Loucy (cell line): ENCODE measurements around the gene RTL10.

ENCODE experiments used
- H2AFZ ChIP-seq: fragments of 200-600 bp; sonication (generic); 2 replicates; pipeline ENCODE4 v1.6.0; 2016; ENCODE audit warnings: antibody characterized with exemption, mild to moderate bottlenecking, low read length, moderate library complexity
- H3F3A ChIP-seq: fragments of 200-600 bp; 2 replicates; pipeline ENCODE4 v1.6.0; 2016; ENCODE audit warnings: antibody characterized with exemption, low read depth, mild to moderate bottlenecking
- H3K27me3 ChIP-seq: fragments of 200-600 bp; sonication (generic); 2 replicates; pipeline ENCODE4 v1.6.1; 2014; ENCODE audit warnings: low read length, mild to moderate bottlenecking; ENCODE audit not compliant: insufficient read depth, poor library complexity, severe bottlenecking
- H3K36me3 ChIP-seq: fragments of 200-600 bp; sonication (generic); 2 replicates; pipeline ENCODE4 v1.6.1; 2016; ENCODE audit warnings: low read length; ENCODE audit not compliant: insufficient read depth
- H3K4me1 ChIP-seq: fragments of 200-600 bp; sonication (generic); 2 replicates; pipeline ENCODE4 v1.5.1; 2014; ENCODE audit warnings: low read length, mild to moderate bottlenecking; ENCODE audit not compliant: insufficient read depth, poor library complexity, severe bottlenecking
- H3K4me2 ChIP-seq: fragments of 200-600 bp; sonication (generic); 2 replicates; pipeline ENCODE4 v1.6.0; 2014; ENCODE audit warnings: antibody characterized with exemption, low read length, low read depth, mild to moderate bottlenecking; ENCODE audit not compliant: poor library complexity, severe bottlenecking
- H3K4me3 ChIP-seq: fragments of 200-600 bp; sonication (generic); 2 replicates; pipeline ENCODE4 v1.5.1; 2014; ENCODE audit warnings: low read length, mild to moderate bottlenecking, mixed read lengths; ENCODE audit not compliant: poor library complexity, severe bottlenecking
- H3K79me2 ChIP-seq: fragments of 200-600 bp; sonication (generic); 2 replicates; pipeline ENCODE4 v1.6.1; 2014; ENCODE audit warnings: low read length; ENCODE audit not compliant: insufficient read depth
- H3K9ac ChIP-seq: fragments of 200-600 bp; sonication (generic); 2 replicates; pipeline ENCODE4 v1.6.0; 2014; ENCODE audit warnings: mild to moderate bottlenecking, low read depth, low read length, moderate library complexity; ENCODE audit not compliant: poor library complexity, severe bottlenecking
- H3K9me2 ChIP-seq: fragments of 200-600 bp; sonication (generic); replicated peaks from 2 replicates; pipeline ENCODE4 v1.6.1; 2016; ENCODE audit warnings: low read depth, low read length, mixed read lengths
- H3K9me3 ChIP-seq: fragments of 200-600 bp; sonication (generic); 2 replicates; pipeline ENCODE4 v1.6.1; 2014; ENCODE audit warnings: mild to moderate bottlenecking, antibody characterized with exemption, low read length, low read depth; ENCODE audit not compliant: insufficient read depth
- H4K20me1 ChIP-seq: fragments of 200-600 bp; sonication (generic); 2 replicates; pipeline ENCODE4 v1.6.0; 2014; ENCODE audit warnings: antibody characterized with exemption, low read length, mild to moderate bottlenecking; ENCODE audit not compliant: insufficient read depth, poor library complexity, severe bottlenecking
- CTCF ChIP-seq: fragments of 200-600 bp; sonication (generic); conservative IDR thresholded peaks from 2 replicates; pipeline ENCODE4 v1.5.1; 2014; ENCODE audit warnings: mild to moderate bottlenecking, antibody characterized with exemption, low read length
- EZH2phosphoT487 ChIP-seq: fragments of 200-600 bp; IDR thresholded peaks from 2 replicates; pipeline ENCODE4 v1.6.1; 2018; ENCODE audit warnings: antibody characterized with exemption, mild to moderate bottlenecking, moderate library complexity, borderline replicate concordance

Gene RTL10

DNA sequence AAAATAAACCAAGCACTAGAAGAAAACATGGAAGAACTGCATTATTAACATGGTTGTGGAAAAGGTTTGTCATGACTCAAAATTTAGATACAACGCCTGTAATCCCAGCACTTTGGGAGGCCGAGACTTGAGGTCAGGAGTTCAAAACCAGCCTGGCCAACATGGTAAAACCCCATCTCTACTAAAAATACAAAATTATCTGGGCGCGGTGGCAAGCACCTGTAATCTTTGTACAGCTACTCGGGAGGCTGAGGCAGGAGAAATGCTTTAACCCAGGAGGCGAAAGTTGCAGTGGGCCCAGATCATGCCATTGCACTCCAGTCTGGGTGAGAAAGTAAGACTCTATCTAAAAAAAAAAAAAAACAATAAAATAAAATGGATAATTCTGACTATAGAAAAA lies 23.7 kb downstream of the RTL10 start:
- Histone ChIP-seq H3K4me2 (no peak overlapping the region), H3K27me3 (no peaks in the 10 kb centered on the region), H2AFZ (no peak overlapping the region), H3K4me1 (peaks cover 4% of the 10 kb centered on the region), H4K20me1 (no peaks in the 10 kb centered on the region), H3K9me3 (no peaks in the 10 kb centered on the region), H3F3A (no peaks in the 10 kb centered on the region), H3K36me3 (no peaks in the 10 kb centered on the region), H3K9ac (no peak overlapping the region), H3K4me3 (no peak overlapping the region), H3K9me2 (no peaks in the 10 kb centered on the region), H3K79me2 (no peaks in the 10 kb centered on the region)
- TF ChIP-seq CTCF (no peak), EZH2phosphoT487 (no peak)

DNA sequence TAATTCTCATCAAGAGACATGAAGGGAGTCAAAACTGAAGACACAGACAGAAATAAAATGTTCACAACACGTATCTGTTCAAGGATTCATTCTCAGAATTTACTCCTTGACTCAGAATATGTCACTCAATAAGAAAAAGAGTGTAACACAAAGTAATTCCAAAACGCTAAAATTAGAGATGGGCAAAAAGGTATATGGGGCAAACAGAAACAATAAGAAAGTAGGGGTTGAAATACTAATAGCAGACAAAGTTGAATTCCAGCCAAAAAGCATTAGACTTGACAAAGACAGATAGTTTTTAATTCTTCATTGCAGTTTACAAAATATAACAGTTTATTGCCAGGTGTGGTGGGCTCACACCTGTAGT lies 26.7 kb downstream of the RTL10 start:
- Histone ChIP-seq H4K20me1 (no peaks in the 10 kb centered on the region), H3F3A (no peaks in the 10 kb centered on the region), H3K9me3 (no peaks in the 10 kb centered on the region)

GRCh38 chr22:19827341-19828034 lies 27.2 kb downstream of the RTL10 start:
- H3K9me2 ChIP-seq, result no peaks in the 10 kb centered on the region

More for the DNA sequence above, 26.7 kb downstream of the RTL10 start:
- H3K4me3 ChIP-seq, result no peak overlapping the region
- H2AFZ ChIP-seq, result no peak overlapping the region
- no peaks in the 10 kb centered on the region for H3K9me2 ChIP-seq
- H3K9ac ChIP-seq, result no peak overlapping the region
- H3K27me3 ChIP-seq, result no peaks in the 10 kb centered on the region
- H3K79me2 ChIP-seq, result no peaks in the 10 kb centered on the region
- TF ChIP-seq EZH2phosphoT487 (no peak), CTCF (no peak)
- H3K4me1 ChIP-seq, result no peaks in the 10 kb centered on the region
- no peak overlapping the region for H3K4me2 ChIP-seq
- H3K36me3 ChIP-seq, result no peaks in the 10 kb centered on the region

More at GRCh38 chr22:19827341-19828034, 27.2 kb downstream of the RTL10 start:
- H4K20me1 ChIP-seq, result no peaks in the 10 kb centered on the region
- H3K36me3 ChIP-seq, result no peaks in the 10 kb centered on the region
- H3F3A ChIP-seq, result no peaks in the 10 kb centered on the region
- no peak overlapping the region for H3K9ac ChIP-seq
- no peak overlapping the region for H2AFZ ChIP-seq
- H3K79me2 ChIP-seq, result no peaks in the 10 kb centered on the region
- H3K4me2 ChIP-seq, result no peak overlapping the region
- H3K9me3 ChIP-seq, result no peaks in the 10 kb centered on the region
- no peak overlapping the region for H3K4me3 ChIP-seq
- no peaks in the 10 kb centered on the region for H3K4me1 ChIP-seq
- TF ChIP-seq EZH2phosphoT487 (no peak), CTCF (no peak)
- no peaks in the 10 kb centered on the region for H3K27me3 ChIP-seq
